Right lung (tissue), 5 donors: ENCODE data around the gene CIRBP. TPM values are rescaled to one million over a fixed set of nuclear protein-coding genes. Genes with fewer than 3 reads are reported as not detected.

Source experiments
- DNase-seq, 2 donors: peaks; one replicate each; pipeline ENCODE4 v3.0.0-alpha.2; 2013
- polyA plus RNA-seq, 5 donors: library from polyadenylated mRNA; unstranded; fragments of 120-200 nt; gene quantifications; one replicate each; pipeline versions ENCODE4 v1.2.1 to v1.2.3, GENCODE V29; 2013; ENCODE audit warnings: inconsistent platforms in 1 of 5, low replicate concordance in 1 of 5; ENCODE audit not compliant: insufficient read length in 5 of 5, insufficient read depth in 1 of 5

The CIRBP gene
- polyA plus RNA-seq, 5 donors, result 774 to 1,053 (median 920) TPM

GRCh38 chr19:1322198-1322981 is 53.3 kb downstream of the CIRBP start:
- DNase-seq, result no peak

DNA sequence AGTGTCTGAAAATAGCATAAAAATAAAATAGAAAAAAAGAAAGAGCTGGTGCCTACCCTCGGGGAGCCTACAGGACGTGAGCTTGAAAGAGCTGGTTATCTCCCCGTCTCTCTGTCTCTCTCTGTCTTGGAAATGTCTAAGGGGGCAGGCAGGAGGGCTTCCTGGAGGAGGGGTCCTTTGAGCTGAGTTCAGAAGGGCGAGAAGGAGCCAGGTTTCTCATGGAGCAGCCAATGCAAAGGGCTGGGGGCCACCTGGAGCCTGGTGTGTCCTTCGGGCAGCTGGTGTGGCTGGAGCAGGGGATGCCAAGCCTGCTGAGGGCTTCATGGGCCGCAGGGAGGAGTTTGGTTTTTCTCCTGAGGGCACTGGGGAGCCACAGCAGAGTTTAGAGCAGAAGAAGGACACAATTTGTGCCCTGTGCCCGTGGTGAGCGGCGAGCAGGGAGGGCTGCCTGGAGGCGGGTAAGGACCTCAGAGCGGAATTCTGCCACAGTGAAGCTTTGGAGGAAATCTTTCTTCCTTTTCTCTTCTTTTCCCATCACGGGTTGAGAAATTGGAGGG is 55.2 kb downstream of the CIRBP start:
- DNase-seq, result no peak

Other genes with a start within 250 kb of the CIRBP start
- 100 to 1,000 TPM in 2 of 5 donors, 10 to 100 TPM in 3; 70.9 to 132 (median 98.4) TPM for gene TMEM259, start 248.2 kb upstream of the CIRBP start, polyA plus RNA-seq
- not detected for gene RNU6-2, start 247.8 kb upstream of the CIRBP start, polyA plus RNA-seq
- 100 to 1,000 TPM; 128 to 196 (median 157) TPM for gene CNN2, start 242.7 kb upstream of the CIRBP start, polyA plus RNA-seq
- gene ABCA7, start 229.2 kb upstream of the CIRBP start, polyA plus RNA-seq, result 1 to 10 TPM; 2.8 to 6.1 (median 4.7) TPM
- 10 to 100 TPM in 3 of 5 donors, 1 to 10 TPM in 2; 7.8 to 15.8 (median 10.2) TPM for gene ARHGAP45, start 202.2 kb upstream of the CIRBP start, polyA plus RNA-seq
- 100 to 1,000 TPM; 107 to 191 (median 115) TPM for gene POLR2E, start 174.0 kb upstream of the CIRBP start, polyA plus RNA-seq
- gene GPX4, start 165.3 kb upstream of the CIRBP start, polyA plus RNA-seq, result 100 to 1,000 TPM; 141 to 288 (median 176) TPM
- 10 to 100 TPM; 16.7 to 26.3 (median 17.9) TPM for gene SBNO2, start 95.1 kb upstream of the CIRBP start, polyA plus RNA-seq
- 10 to 100 TPM; 40.7 to 59.5 (median 46.3) TPM for gene STK11, start 63.6 kb upstream of the CIRBP start, polyA plus RNA-seq
- gene CBARP, start 31.3 kb upstream of the CIRBP start, polyA plus RNA-seq, result 1 to 10 TPM in 4 of 5 donors, under 1 TPM in 1; 0.97 to 2.5 (median 1.5) TPM
- gene ATP5F1D, start 27.6 kb upstream of the CIRBP start, polyA plus RNA-seq, result 100 to 1,000 TPM in 1 of 5 donors, 10 to 100 TPM in 4; 47.3 to 131 (median 76.0) TPM
- 10 to 100 TPM; 29.5 to 67.9 (median 40.8) TPM for gene MIDN, start 20.7 kb upstream of the CIRBP start, polyA plus RNA-seq
- gene FAM174C, start 6.2 kb downstream of the CIRBP start, polyA plus RNA-seq, result 10 to 100 TPM in 4 of 5 donors, 1 to 10 TPM in 1; 8.9 to 32.2 (median 17.2) TPM
- 1 to 10 TPM in 2 of 5 donors, under 1 TPM in 3; 0.66 to 2.1 (median 0.84) TPM for gene EFNA2, start 16.5 kb downstream of the CIRBP start, polyA plus RNA-seq
- gene NDUFS7, start 114.6 kb downstream of the CIRBP start, polyA plus RNA-seq, result 10 to 100 TPM; 29.8 to 76.5 (median 37.8) TPM
- gene GAMT, start 132.2 kb downstream of the CIRBP start, polyA plus RNA-seq, result 10 to 100 TPM; 18.6 to 42.1 (median 22.2) TPM
- 100 to 1,000 TPM in 1 of 5 donors, 10 to 100 TPM in 4; 86.4 to 104 (median 87.9) TPM for gene DAZAP1, start 138.3 kb downstream of the CIRBP start, polyA plus RNA-seq
- gene RPS15, start 169.1 kb downstream of the CIRBP start, polyA plus RNA-seq, result 1,000 to 10,000 TPM in 1 of 5 donors, 100 to 1,000 TPM in 4; 535 to 1,164 (median 663) TPM
- gene APC2, start 180.8 kb downstream of the CIRBP start, polyA plus RNA-seq, result 1 to 10 TPM in 2 of 5 donors, under 1 TPM in 3; 0.57 to 1.2 (median 0.71) TPM
- gene C19orf25, start 209.9 kb downstream of the CIRBP start, polyA plus RNA-seq, result 10 to 100 TPM; 17.4 to 34.7 (median 20.9) TPM
- 1 to 10 TPM; 2.7 to 6.0 (median 3.7) TPM for gene PCSK4, start 221.0 kb downstream of the CIRBP start, polyA plus RNA-seq
- 1 to 10 TPM; 2.4 to 6.7 (median 3.9) TPM for gene REEP6, start 221.8 kb downstream of the CIRBP start, polyA plus RNA-seq
- gene ADAMTSL5, start 243.7 kb downstream of the CIRBP start, polyA plus RNA-seq, result 1 to 10 TPM in 1 of 5 donors, under 1 TPM in 4; 0.38 to 1.2 (median 0.54) TPM